ENCODE results near the gene KDM3B.
"Not testable (repeated sequence)": the region's sequence is repeated elsewhere in the genome, so short reads cannot be mapped to it uniquely, and the experiment has no call there.

The KDM3B gene

GRCh38 chr5:138352071-138352721 lies at the start of gene KDM3B:
Gene KDM3B (plus strand): TSS chr5:138352685. CDS start chr5:138352796, 111 bp downstream.
- DNase-seq (ENCODE audit: low read depth, low spot score), result peak; percentile 96

- peak; percentile 28 for DNase-seq (ENCODE audit: low read depth, low spot score)
These were observed 49.1 kb upstream of the KDM3B start for GRCh38 chr5:138303372-138303771.

- peak; percentile 11 for DNase-seq (ENCODE audit: low read depth, low spot score)
These were observed 46.7 kb upstream of the KDM3B start for GRCh38 chr5:138305797-138306196.

GRCh38 chr5:138315751-138316278 lies 36.7 kb upstream of the KDM3B start:
- no peak for DNase-seq (ENCODE audit: low read depth, low spot score)

GRCh38 chr5:138316355-138316754 lies 36.1 kb upstream of the KDM3B start:
- DNase-seq (ENCODE audit: low read depth, low spot score), result no peak

- DNase-seq (ENCODE audit: low read depth, low spot score), result not testable (repeated sequence)
These were observed 34.3 kb upstream of the KDM3B start for GRCh38 chr5:138318211-138318610.

- no peak for DNase-seq (ENCODE audit: low read depth, low spot score)
These were observed 21.6 kb upstream of the KDM3B start for GRCh38 chr5:138330813-138331448.

- peak; percentile 100 for DNase-seq (ENCODE audit: low read depth, low spot score)
These were observed 20.8 kb upstream of the KDM3B start, which contains the start of gene CDC25C for GRCh38 chr5:138331449-138332368. Gene CDC25C (minus strand): TSS chr5:138331804. CDS start chr5:138331180, 624 bp downstream.

- no peak for DNase-seq (ENCODE audit: low read depth, low spot score)
These were observed 17.5 kb upstream of the KDM3B start for GRCh38 chr5:138334867-138335447.

- DNase-seq (ENCODE audit: low read depth, low spot score), result no peak
These were observed 15.4 kb upstream of the KDM3B start for GRCh38 chr5:138336952-138337684.

- DNase-seq (ENCODE audit: low read depth, low spot score), result peak; percentile 97
These were observed 14.6 kb upstream of the KDM3B start, which contains the start of gene FAM53C for GRCh38 chr5:138337685-138338410. Gene FAM53C (plus strand): TSS chr5:138338266. CDS start chr5:138341336, 3,070 bp downstream.

GRCh38 chr5:138338411-138339090 lies 13.9 kb upstream of the KDM3B start:
- no peak for DNase-seq (ENCODE audit: low read depth, low spot score)

- peak; percentile 43 for DNase-seq (ENCODE audit: low read depth, low spot score)
These were observed 13.4 kb upstream of the KDM3B start for GRCh38 chr5:138339091-138339456.

- no peak for DNase-seq (ENCODE audit: low read depth, low spot score)
These were observed 13.0 kb upstream of the KDM3B start for GRCh38 chr5:138339464-138339863.

GRCh38 chr5:138340008-138340407 lies 12.5 kb upstream of the KDM3B start:
- DNase-seq (ENCODE audit: low read depth, low spot score), result no peak

- no peak for DNase-seq (ENCODE audit: low read depth, low spot score)
These were observed 7.4 kb upstream of the KDM3B start for GRCh38 chr5:138344887-138345622.

GRCh38 chr5:138346889-138347288 lies 5.6 kb upstream of the KDM3B start:
- no peak for DNase-seq (ENCODE audit: low read depth, low spot score)

- peak; percentile 41 for DNase-seq (ENCODE audit: low read depth, low spot score)
These were observed 2.5 kb upstream of the KDM3B start for GRCh38 chr5:138349852-138350562.

All from astrocyte of the hippocampus (primary cell).